MCF 10A (cell line): ENCODE data around the gene TOPAZ1. TPM values are rescaled to one million over a fixed set of nuclear protein-coding genes. Genes with fewer than 3 reads are reported as not detected.

Experiments
- BruUV-seq: library from RNA; stranded (reverse); fragments of 400-500 nt; replicated peaks from 2 replicates; lab custom pipeline; 2021; lab: Mats Ljungman, UMichigan
- CTCF ChIA-PET: fragments of 300-600 bp; sonication (Branson Sonifier 250); formaldehyde crosslinking; extraction: SDS; loops from one replicate; lab custom pipeline; 2021; ENCODE audit warnings: antibody characterized with exemption, inconsistent platforms; lab: Yijun Ruan, JAX
- POLR2A ChIA-PET: fragments of 300-600, 350-650 bp; sonication (Branson Sonifier 250); formaldehyde crosslinking; extraction: SDS; loops from one replicate; lab custom pipeline; 2020; ENCODE audit warnings: antibody characterized with exemption, inconsistent platforms; lab: Yijun Ruan, JAX
- DNase-seq: peaks from one replicate; pipeline ENCODE4 v3.0.0-alpha.2; 2018; ENCODE audit not compliant: unreplicated experiment
- H3K27ac Mint-ChIP-seq: one replicate; pipeline ENCODE4 v1.8.0; 2022; ENCODE audit warnings: mild to moderate bottlenecking, low read depth, mixed read lengths; ENCODE audit not compliant: unreplicated experiment
- H3K27me3 Mint-ChIP-seq: one replicate; pipeline ENCODE4 v1.8.0; 2022; ENCODE audit warnings: mixed read lengths; ENCODE audit not compliant: insufficient read depth, unreplicated experiment
- H3K36me3 Mint-ChIP-seq: one replicate; pipeline ENCODE4 v1.8.0; 2022; ENCODE audit warnings: mild to moderate bottlenecking, moderate library complexity, mixed read lengths; ENCODE audit not compliant: insufficient read depth, unreplicated experiment
- H3K4me1 Mint-ChIP-seq: one replicate; pipeline ENCODE4 v1.8.0; 2022; ENCODE audit warnings: mixed read lengths; ENCODE audit not compliant: insufficient read depth, unreplicated experiment
- H3K4me3 Mint-ChIP-seq: one replicate; pipeline ENCODE4 v1.8.0; 2022; ENCODE audit warnings: mild to moderate bottlenecking, moderate library complexity, mixed read lengths; ENCODE audit not compliant: unreplicated experiment
- H3K9me3 Mint-ChIP-seq: one replicate; pipeline ENCODE4 v1.8.0; 2022; ENCODE audit warnings: mixed read lengths; ENCODE audit not compliant: unreplicated experiment
- intact Hi-C: fragments of 100-400 bp; cut with micrococcal nuclease; formaldehyde crosslinking; loops from 2 replicates; pipeline ENCODE4 v1.14.1; 2022
- total RNA-seq: library from RNA; stranded (reverse); gene quantifications from 2 replicates; pipeline ENCODE4 v1.2.3, GENCODE V29; 2022
- TF ChIP-seq, protein P1 (sequence below): fragments of 200-600 bp; IDR thresholded peaks from one replicate; pipeline ENCODE4 v1.8.0; 2022; ENCODE audit warnings: antibody characterized with exemption, mild to moderate bottlenecking; ENCODE audit not compliant: unreplicated experiment

The TOPAZ1 gene
- total RNA-seq, 1 experiment from 2014 or later, result not detected

DNA sequence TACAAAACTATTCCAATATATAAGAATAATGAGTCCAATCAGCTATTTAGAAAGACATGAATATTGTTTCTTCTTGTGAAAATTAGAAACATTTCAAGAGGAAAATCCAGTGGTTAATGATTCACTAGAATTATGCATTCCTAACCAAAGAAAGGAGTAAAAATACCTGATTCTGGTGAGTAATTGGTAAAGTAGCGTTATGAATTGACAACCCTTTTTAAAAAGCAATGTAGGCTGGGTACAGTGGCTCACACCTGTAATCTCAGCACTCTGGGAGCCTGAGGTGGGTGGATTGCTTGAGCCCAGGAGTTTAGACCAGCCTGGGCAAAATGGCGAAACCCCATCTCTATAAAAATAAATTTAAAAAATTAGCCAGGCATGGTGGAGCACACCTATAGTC, 43.3 kb downstream of the TOPAZ1 start:
- no peak for DNase-seq
- H3K27me3 Mint-ChIP-seq, result peaks cover 4% of the 10 kb centered on the region
- no peaks in the 10 kb centered on the region for H3K9me3 Mint-ChIP-seq
- POLR2A ChIA-PET, result interaction anchor here (0.6 kb wide), 1 partner anchor 13 kb away, joined by 3 read pairs; no protein-coding TSS in a partner anchor
- TF ChIP-seq, protein P1, sequence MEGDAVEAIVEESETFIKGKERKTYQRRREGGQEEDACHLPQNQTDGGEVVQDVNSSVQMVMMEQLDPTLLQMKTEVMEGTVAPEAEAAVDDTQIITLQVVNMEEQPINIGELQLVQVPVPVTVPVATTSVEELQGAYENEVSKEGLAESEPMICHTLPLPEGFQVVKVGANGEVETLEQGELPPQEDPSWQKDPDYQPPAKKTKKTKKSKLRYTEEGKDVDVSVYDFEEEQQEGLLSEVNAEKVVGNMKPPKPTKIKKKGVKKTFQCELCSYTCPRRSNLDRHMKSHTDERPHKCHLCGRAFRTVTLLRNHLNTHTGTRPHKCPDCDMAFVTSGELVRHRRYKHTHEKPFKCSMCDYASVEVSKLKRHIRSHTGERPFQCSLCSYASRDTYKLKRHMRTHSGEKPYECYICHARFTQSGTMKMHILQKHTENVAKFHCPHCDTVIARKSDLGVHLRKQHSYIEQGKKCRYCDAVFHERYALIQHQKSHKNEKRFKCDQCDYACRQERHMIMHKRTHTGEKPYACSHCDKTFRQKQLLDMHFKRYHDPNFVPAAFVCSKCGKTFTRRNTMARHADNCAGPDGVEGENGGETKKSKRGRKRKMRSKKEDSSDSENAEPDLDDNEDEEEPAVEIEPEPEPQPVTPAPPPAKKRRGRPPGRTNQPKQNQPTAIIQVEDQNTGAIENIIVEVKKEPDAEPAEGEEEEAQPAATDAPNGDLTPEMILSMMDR, result no peak
- no peak overlapping the region for H3K4me3 Mint-ChIP-seq
- no TSS peak for BruUV-seq
- intact Hi-C loops, result no loop called here
- no peaks in the 10 kb centered on the region for H3K36me3 Mint-ChIP-seq
- CTCF ChIA-PET, result no interaction called here
- peaks cover 2% of the 10 kb centered on the region for H3K4me1 Mint-ChIP-seq
- no peak overlapping the region for H3K27ac Mint-ChIP-seq

DNA sequence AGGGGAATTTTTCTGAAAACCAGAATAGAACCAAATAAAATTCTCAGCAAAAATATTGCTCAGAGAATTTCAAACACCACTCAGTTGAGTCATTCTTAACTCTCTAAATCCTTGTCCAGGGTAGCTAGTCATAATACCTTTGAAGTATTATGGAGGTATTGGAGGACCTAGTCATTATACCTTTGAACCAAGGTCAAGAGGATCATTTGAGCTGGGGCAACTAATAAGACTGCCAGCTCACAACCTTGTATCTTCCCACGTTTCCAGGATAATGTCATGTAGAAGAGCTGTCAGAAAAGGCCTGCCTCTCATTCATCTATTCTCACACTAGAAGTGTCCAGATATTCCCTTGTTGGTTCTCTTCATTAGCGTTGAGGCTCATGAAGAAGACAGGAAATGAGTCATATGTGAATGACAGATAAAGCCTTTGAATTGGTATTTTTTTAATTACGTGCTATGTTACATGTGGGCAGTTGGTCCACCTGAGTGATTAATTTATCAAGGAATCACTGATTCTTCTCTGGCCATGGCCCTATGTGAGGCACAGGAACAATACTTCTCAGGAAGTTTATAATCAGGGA, 48.3 kb downstream of the TOPAZ1 start:
- TF ChIP-seq, protein P1, result no peak
- intact Hi-C loops, result no loop called here
- H3K27ac Mint-ChIP-seq, result no peak overlapping the region
- ChIA-PET POLR2A (interaction anchor here (0.8 to 1.1 kb wide), 2 partner anchors 17 to 26 kb away, joined by 3 to 4 read pairs; no protein-coding TSS in a partner anchor), CTCF (interaction anchor here (1.0 kb wide), 1 partner anchor 1743 kb away, joined by 5 read pairs; no protein-coding TSS in a partner anchor)
- H3K4me1 Mint-ChIP-seq, result peaks cover 11% of the 10 kb centered on the region
- DNase-seq, result no peak
- no peaks in the 10 kb centered on the region for H3K9me3 Mint-ChIP-seq
- no peaks in the 10 kb centered on the region for H3K27me3 Mint-ChIP-seq
- no peaks in the 10 kb centered on the region for H3K36me3 Mint-ChIP-seq
- H3K4me3 Mint-ChIP-seq, result no peak overlapping the region
- no TSS peak for BruUV-seq

DNA sequence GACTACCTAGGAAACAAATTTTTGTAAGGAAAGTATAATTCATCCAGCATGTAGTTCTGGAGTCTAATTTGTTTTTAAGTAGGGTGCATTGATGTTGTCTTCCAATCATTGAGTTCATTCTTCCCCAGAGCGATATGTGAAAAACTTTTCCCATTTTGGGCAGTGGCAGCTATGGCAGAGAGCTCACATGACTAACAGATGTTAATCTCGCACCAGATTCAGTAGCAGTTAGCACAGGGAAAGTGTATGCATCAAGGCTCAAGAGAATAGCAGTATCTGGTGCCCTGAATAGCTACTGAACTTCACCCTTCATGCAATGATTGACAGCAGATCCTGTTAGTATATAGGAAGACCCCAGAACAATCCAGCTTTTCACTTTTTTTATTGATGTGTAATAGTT, 50.6 kb downstream of the TOPAZ1 start:
- Mint-ChIP-seq H3K27me3 (no peaks in the 10 kb centered on the region), H3K36me3 (no peaks in the 10 kb centered on the region), H3K9me3 (no peaks in the 10 kb centered on the region), H3K27ac (no peak overlapping the region), H3K4me3 (no peak overlapping the region), H3K4me1 (peaks cover 11% of the 10 kb centered on the region)
- DNase-seq, result no peak
- TF ChIP-seq, protein P1, result no peak
- ChIA-PET POLR2A (no interaction called here), CTCF (interaction anchor here (0.5 to 0.9 kb wide), 5 partner anchors 13 to 809 kb away, joined by 3 to 4 read pairs (median 3); no protein-coding TSS in a partner anchor)
- BruUV-seq, result no TSS peak
- intact Hi-C loops, result no loop called here

DNA sequence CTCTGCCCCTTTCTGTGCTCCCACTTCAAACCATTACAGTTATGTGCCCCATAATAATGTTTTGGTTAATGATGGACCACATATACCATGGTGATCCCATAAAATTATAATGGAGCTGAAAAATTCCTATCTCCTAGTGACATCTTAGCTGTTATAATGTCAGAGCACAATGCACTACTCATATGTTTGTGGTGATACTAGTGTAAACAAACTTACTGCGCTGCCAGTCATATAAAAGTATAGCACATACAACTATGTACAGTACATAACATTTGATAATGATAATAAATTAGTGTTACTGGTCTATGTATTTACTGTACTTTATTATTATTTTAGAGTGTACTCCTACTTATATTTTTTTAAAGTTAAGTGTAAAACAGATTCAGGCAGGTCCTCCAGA, 51.3 kb downstream of the TOPAZ1 start:
- no peaks in the 10 kb centered on the region for H3K36me3 Mint-ChIP-seq
- TF ChIP-seq, protein P1, result no peak
- no peak for DNase-seq
- H3K27ac Mint-ChIP-seq, result no peak overlapping the region
- H3K9me3 Mint-ChIP-seq, result no peaks in the 10 kb centered on the region
- BruUV-seq, result no TSS peak
- POLR2A ChIA-PET, result no interaction called here
- H3K4me1 Mint-ChIP-seq, result peaks cover 11% of the 10 kb centered on the region
- CTCF ChIA-PET, result interaction anchor here (0.6 to 1.1 kb wide), 3 partner anchors 13 to 809 kb away, joined by 3 read pairs; no protein-coding TSS in a partner anchor
- intact Hi-C loops, result no loop called here
- H3K4me3 Mint-ChIP-seq, result no peak overlapping the region
- no peaks in the 10 kb centered on the region for H3K27me3 Mint-ChIP-seq
